Stimulated activated CD8-positive, alpha-beta memory T cell treated with anti-CD3 and anti-CD28 coated beads, Interleukin-7, amount 100 ng/mL, for 4 hours (primary cell): ENCODE results near the gene ZNF143.

ENCODE experiments used
- DNase-seq, 2 donors: peaks; one replicate each; pipeline ENCODE4 v3.0.0-alpha.2; 2020; ENCODE audit warnings: low read depth in 2 of 2

Gene ZNF143

GRCh38 chr11:9575260-9576240, 114.7 kb downstream of the ZNF143 start:
- DNase-seq = no peak

- no peak for DNase-seq
Measured at GRCh38 chr11:9576701-9577381, 116.0 kb downstream of the ZNF143 start.

DNA sequence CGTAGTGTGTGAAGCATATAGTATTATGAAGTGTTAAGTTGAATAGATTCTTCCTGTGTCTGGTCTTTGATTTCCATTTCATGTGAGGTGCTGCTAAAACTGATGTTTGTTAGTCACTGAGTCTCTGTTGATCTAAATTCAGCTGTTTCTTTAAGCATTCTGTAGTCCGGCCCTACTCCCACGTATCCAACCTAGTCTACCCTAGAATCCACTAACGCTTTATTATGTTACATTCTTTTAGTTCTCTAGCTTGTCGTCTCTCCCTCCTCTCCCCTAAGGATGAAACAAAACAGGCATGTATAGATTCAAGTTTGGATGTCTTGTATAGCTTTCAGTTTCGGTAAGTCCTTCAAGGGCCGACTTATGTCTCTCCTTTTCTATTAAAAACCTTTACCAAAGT, 116.7 kb downstream of the ZNF143 start:
- no peak for DNase-seq
